ENCODE measurements around the gene TAOK3. TPM values are rescaled to one million over a fixed set of nuclear protein-coding genes. Genes with fewer than 3 reads are reported as not detected.

Gene TAOK3
- total RNA-seq, 1 experiment from 2014 or later: 55.8 TPM

DNA sequence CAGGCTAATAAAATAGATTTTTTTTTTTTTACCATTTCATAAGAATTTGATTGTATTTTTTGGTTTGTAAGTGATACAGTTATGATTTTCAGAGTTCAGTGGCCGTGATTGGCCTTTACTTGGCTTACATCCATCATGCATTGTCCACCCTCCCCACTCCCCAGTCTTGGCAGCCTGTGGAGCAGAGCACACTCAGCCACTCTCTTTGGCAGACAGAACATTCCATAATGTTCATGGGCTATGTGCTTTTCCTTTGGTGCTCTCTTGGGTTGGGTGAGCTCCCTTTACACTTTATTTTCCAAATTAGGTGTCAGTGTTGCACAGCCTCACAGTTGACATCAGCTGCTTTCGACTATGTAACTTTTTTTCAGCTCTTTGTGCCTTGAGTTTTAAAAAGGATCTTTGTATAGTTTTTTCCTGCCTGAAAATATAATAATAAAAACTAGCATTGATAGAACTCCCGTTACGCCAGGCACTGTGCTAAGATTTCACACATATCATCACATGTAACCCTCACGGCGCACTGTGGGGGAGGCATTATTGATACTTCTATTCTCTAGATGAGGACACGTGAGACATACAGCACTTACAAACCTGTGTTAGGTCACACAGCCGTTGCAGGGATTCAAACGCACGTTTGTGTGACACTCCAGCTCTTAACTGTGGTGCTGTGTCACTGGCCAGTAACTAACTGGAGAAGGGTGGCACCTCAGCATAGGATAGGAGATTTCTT lies 25.2 kb upstream of the TAOK3 start:
- no peaks in the 10 kb centered on the region for H3K9me2 ChIP-seq (ENCODE audit: insufficient read depth)
- no peak overlapping the region for H3K4me2 ChIP-seq
- BruUV-seq (replicated peaks): no TSS peak
- no peak for TF ChIP-seq EZH2 (IDR thresholded peaks at IDR 0.05; ENCODE audit: low read depth)
- TF ChIP-seq, protein P1, sequence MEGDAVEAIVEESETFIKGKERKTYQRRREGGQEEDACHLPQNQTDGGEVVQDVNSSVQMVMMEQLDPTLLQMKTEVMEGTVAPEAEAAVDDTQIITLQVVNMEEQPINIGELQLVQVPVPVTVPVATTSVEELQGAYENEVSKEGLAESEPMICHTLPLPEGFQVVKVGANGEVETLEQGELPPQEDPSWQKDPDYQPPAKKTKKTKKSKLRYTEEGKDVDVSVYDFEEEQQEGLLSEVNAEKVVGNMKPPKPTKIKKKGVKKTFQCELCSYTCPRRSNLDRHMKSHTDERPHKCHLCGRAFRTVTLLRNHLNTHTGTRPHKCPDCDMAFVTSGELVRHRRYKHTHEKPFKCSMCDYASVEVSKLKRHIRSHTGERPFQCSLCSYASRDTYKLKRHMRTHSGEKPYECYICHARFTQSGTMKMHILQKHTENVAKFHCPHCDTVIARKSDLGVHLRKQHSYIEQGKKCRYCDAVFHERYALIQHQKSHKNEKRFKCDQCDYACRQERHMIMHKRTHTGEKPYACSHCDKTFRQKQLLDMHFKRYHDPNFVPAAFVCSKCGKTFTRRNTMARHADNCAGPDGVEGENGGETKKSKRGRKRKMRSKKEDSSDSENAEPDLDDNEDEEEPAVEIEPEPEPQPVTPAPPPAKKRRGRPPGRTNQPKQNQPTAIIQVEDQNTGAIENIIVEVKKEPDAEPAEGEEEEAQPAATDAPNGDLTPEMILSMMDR (conservative IDR thresholded peaks at IDR 0.05): no peak
- POLR2A ChIA-PET (ENCODE audit: unreplicated experiment): no interaction called here
- intact Hi-C loops (cut with micrococcal nuclease; ENCODE audit: unreplicated experiment): no loop called here
- H3K9me3 ChIP-seq (ENCODE audit: insufficient read depth, low read depth): no peaks in the 10 kb centered on the region
- no peak overlapping the region for H3K4me3 ChIP-seq
- H3K27ac ChIP-seq: no peak overlapping the region
- H4K20me1 ChIP-seq (ENCODE audit: insufficient read depth): peaks cover 21% of the 10 kb centered on the region
- DNase-seq: no peak
- peaks cover 17% of the 10 kb centered on the region for H3K36me3 ChIP-seq (ENCODE audit: low read depth)
- no peaks in the 10 kb centered on the region for H3K4me1 ChIP-seq (replicated peaks; ENCODE audit: insufficient read depth)
- no peaks in the 10 kb centered on the region for H3K27me3 ChIP-seq (ENCODE audit: insufficient read depth, low read depth)
- CTCF ChIA-PET: no interaction called here
- H3F3A ChIP-seq (ENCODE audit: insufficient read depth, low read depth): no peaks in the 10 kb centered on the region; the same call in 1 of the 2 replicates
- H2AFZ ChIP-seq: no peak overlapping the region
- H3K79me2 ChIP-seq (ENCODE audit: low read depth): no peaks in the 10 kb centered on the region

DNA sequence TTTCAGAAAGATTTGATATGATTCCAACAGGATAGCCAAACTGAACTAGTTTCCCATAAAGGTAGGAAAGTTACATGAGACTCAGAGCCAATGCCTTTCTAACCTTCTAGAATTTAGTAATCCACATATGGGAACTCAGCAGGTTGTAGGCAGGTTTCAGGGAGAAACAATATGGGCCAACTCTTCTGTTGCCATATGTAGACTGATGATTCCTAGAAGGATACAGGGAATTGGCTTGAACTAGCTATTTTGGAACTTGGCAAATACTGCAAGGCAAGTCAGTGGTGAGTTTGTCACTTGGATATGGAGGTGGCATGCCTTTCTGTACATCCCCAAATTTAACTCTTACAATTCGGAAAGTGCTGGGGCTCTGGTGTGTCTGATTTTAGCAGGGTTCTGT lies 19.1 kb upstream of the TAOK3 start:
- Histone ChIP-seq H3F3A (ENCODE audit: insufficient read depth, low read depth) (no peaks in the 10 kb centered on the region), H3K9me2 (ENCODE audit: insufficient read depth) (no peaks in the 10 kb centered on the region), H4K20me1 (ENCODE audit: insufficient read depth) (peaks cover 4% of the 10 kb centered on the region), H3K27me3 (ENCODE audit: insufficient read depth, low read depth) (no peaks in the 10 kb centered on the region), H3K4me1 (replicated peaks; ENCODE audit: insufficient read depth) (no peaks in the 10 kb centered on the region), H3K27ac (no peak overlapping the region), H3K4me3 (no peak overlapping the region), H2AFZ (no peak overlapping the region), H3K9me3 (ENCODE audit: insufficient read depth, low read depth) (no peaks in the 10 kb centered on the region), H3K4me2 (no peak overlapping the region), H3K79me2 (ENCODE audit: low read depth) (no peaks in the 10 kb centered on the region), H3K36me3 (ENCODE audit: low read depth) (peaks cover 31% of the 10 kb centered on the region)
- intact Hi-C loops (cut with micrococcal nuclease; ENCODE audit: unreplicated experiment): no loop called here
- CTCF ChIA-PET: no interaction called here
- DNase-seq: no peak
- POLR2A ChIA-PET (ENCODE audit: unreplicated experiment): no interaction called here
- BruUV-seq (replicated peaks): no TSS peak
- no peak for TF ChIP-seq EZH2 (IDR thresholded peaks at IDR 0.05; ENCODE audit: low read depth)
- TF ChIP-seq, protein P1 (conservative IDR thresholded peaks at IDR 0.05): no peak

DNA sequence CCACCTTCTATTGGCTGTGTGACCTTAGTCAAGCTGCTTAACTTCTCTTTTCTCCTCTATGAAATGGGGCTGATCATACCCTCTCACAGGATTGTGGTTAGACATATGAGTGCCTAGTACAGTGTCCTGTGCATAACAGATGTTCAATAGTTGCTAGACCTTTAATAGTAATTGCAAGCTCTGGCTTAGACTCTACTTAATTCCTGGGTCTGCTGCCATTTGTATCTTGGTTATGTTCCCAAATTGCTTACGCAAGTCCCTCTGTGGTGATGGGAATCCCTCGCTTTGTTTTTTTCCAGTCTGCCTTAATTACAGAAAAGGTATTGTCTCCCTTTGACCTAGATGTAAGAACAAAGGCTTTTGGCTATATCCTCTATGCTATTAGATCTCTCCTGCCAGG lies 18.7 kb upstream of the TAOK3 start:
- H3K27me3 ChIP-seq (ENCODE audit: insufficient read depth, low read depth): no peaks in the 10 kb centered on the region
- ChIA-PET POLR2A (ENCODE audit: unreplicated experiment) (no interaction called here), CTCF (no interaction called here)
- H4K20me1 ChIP-seq (ENCODE audit: insufficient read depth): peaks cover 4% of the 10 kb centered on the region
- no peak for TF ChIP-seq EZH2 (IDR thresholded peaks at IDR 0.05; ENCODE audit: low read depth)
- TF ChIP-seq, protein P1 (conservative IDR thresholded peaks at IDR 0.05): no peak
- H3K4me1 ChIP-seq (replicated peaks; ENCODE audit: insufficient read depth): no peaks in the 10 kb centered on the region
- DNase-seq: no peak
- H2AFZ ChIP-seq: no peak overlapping the region
- no peaks in the 10 kb centered on the region for H3K9me2 ChIP-seq (ENCODE audit: insufficient read depth)
- H3K27ac ChIP-seq: no peak overlapping the region
- intact Hi-C loops (cut with micrococcal nuclease; ENCODE audit: unreplicated experiment): no loop called here
- no peaks in the 10 kb centered on the region for H3K79me2 ChIP-seq (ENCODE audit: low read depth)
- H3K4me3 ChIP-seq: no peak overlapping the region
- no TSS peak for BruUV-seq (replicated peaks)
- H3F3A ChIP-seq (ENCODE audit: insufficient read depth, low read depth): no peaks in the 10 kb centered on the region
- H3K4me2 ChIP-seq: no peak overlapping the region
- peaks cover 27% of the 10 kb centered on the region for H3K36me3 ChIP-seq (ENCODE audit: low read depth)
- H3K9me3 ChIP-seq (ENCODE audit: insufficient read depth, low read depth): no peaks in the 10 kb centered on the region
